H1 (cell line): Measurements from ENCODE around the gene SHISAL1. TPM values are rescaled to one million over a fixed set of nuclear protein-coding genes. Genes with fewer than 3 reads are reported as not detected.

Source experiments
- CTCF ChIA-PET: fragments of 300-600 bp; sonication (Branson Sonifier 250); formaldehyde crosslinking; loops from one replicate; lab custom pipeline; 2021; ENCODE audit not compliant: partially characterized antibody; lab: Charles Lee
- POLR2A ChIA-PET: fragments of 300-600 bp; sonication (Branson Sonifier 250); formaldehyde crosslinking; loops from one replicate; lab custom pipeline; 2021; ENCODE audit warnings: inconsistent platforms; ENCODE audit not compliant: partially characterized antibody; lab: Charles Lee
- DNase-seq, 2 experiments: peaks; one replicate each; pipeline versions ENCODE4 v3.0.0 to v3.0.0-alpha.2; 2010 to 2022; ENCODE audit warnings: low spot score in 2 of 2, low read depth in 1 of 2, mixed read lengths in 1 of 2
- FAIRE-seq: peaks from 2 replicates; lab custom pipeline; 2011; peaks lifted over from hg19 to GRCh38; lab: Jason Lieb, UNC
- H2AFZ ChIP-seq: 2 replicates; pipeline ENCODE4 v1.8.1; 2012; ENCODE audit warnings: low read length, inconsistent platforms
- H2AK5ac ChIP-seq: 2 replicates; pipeline ENCODE4 v1.6.1; 2013; ENCODE audit warnings: low read depth, low read length
- H2BK120ac ChIP-seq: replicated peaks from 2 replicates; pipeline ENCODE3; 2013; ENCODE audit warnings: low read depth, low read length, inconsistent platforms
- H2BK12ac ChIP-seq: 2 replicates; pipeline ENCODE4 v1.6.1; 2013; ENCODE audit warnings: low read depth, low read length
- H2BK15ac ChIP-seq: 2 replicates; pipeline ENCODE4 v1.6.1; 2013; ENCODE audit warnings: low read length
- H2BK20ac ChIP-seq: 2 replicates; pipeline ENCODE4 v1.6.1; 2013; ENCODE audit warnings: low read length
- H2BK5ac ChIP-seq: 2 replicates; pipeline ENCODE4 v1.6.1; 2013; ENCODE audit warnings: low read depth, low read length
- H3K14ac ChIP-seq: 2 replicates; pipeline ENCODE4 v1.6.1; 2013; ENCODE audit warnings: inconsistent platforms; ENCODE audit not compliant: insufficient read length
- H3K18ac ChIP-seq: 2 replicates; pipeline ENCODE4 v1.6.1; 2013; ENCODE audit warnings: low read length; ENCODE audit errors: extremely low read depth
- H3K23ac ChIP-seq: 2 replicates; pipeline ENCODE4 v1.6.1; 2013; ENCODE audit warnings: inconsistent platforms; ENCODE audit not compliant: insufficient read length
- H3K23me2 ChIP-seq: 2 replicates; pipeline ENCODE4 v1.6.1; 2013; ENCODE audit warnings: low read depth, low read length
- H3K27ac ChIP-seq: 2 replicates; pipeline ENCODE4 v1.6.1; 2011; ENCODE audit warnings: low read depth, low read length, inconsistent platforms
- H3K27me3 ChIP-seq, 4 experiments: replicated peaks in 1 of 4; 1 replicate in 1 of 4; 2 replicates in 3 of 4; pipeline versions ENCODE4 v1.6.1 to v1.8.1; 2011 to 2013; ENCODE audit warnings: low read length in 3 of 4, mild to moderate bottlenecking in 3 of 4, inconsistent platforms in 2 of 4, mixed read lengths in 2 of 4, moderate library complexity in 1 of 4; ENCODE audit not compliant: control insufficient read depth in 3 of 4, insufficient read depth in 3 of 4; ENCODE audit errors: extremely low read depth in 1 of 4
- H3K36me3 ChIP-seq, 4 experiments: 2 replicates each; pipeline versions ENCODE4 v1.6.1 to v1.8.1; 2011 to 2013; ENCODE audit warnings: mild to moderate bottlenecking in 4 of 4, low read length in 3 of 4, moderate library complexity in 2 of 4, control low read depth in 1 of 4, inconsistent platforms in 1 of 4; ENCODE audit not compliant: insufficient read depth in 4 of 4, control insufficient read depth in 2 of 4
- H3K4ac ChIP-seq: replicated peaks from 2 replicates; pipeline ENCODE3; 2013; ENCODE audit warnings: low read length, low read depth, mixed read lengths, inconsistent platforms; ENCODE audit not compliant: insufficient read length
- H3K4me1 ChIP-seq, 4 experiments: replicated peaks in 1 of 4; 1 replicate in 1 of 4; 2 replicates in 3 of 4; pipeline versions ENCODE4 v1.6.1 to v1.8.1; 2011 to 2013; ENCODE audit warnings: low read length in 3 of 4, inconsistent platforms in 2 of 4, mixed read lengths in 1 of 4; ENCODE audit not compliant: insufficient read depth in 4 of 4, control insufficient read depth in 3 of 4
- H3K4me2 ChIP-seq, 2 experiments: 2 replicates each; pipeline versions ENCODE4 v1.6.1 to v1.8.1; 2011 to 2013; ENCODE audit warnings: low read depth in 2 of 2, low read length in 2 of 2, control low read depth in 1 of 2, inconsistent platforms in 1 of 2, mild to moderate bottlenecking in 1 of 2; ENCODE audit not compliant: insufficient read depth in 1 of 2
- H3K4me3 ChIP-seq, 4 experiments: fragments of 200-600, 300-600 bp in 1 of 4; sonication (generic), shearing (Covaris generic), sonication (Bioruptor Twin) in 1 of 4; 2 replicates each; pipeline versions ENCODE4 v1.5.1 to v1.8.1; 2011 to 2016; ENCODE audit warnings: low read length in 4 of 4, low read depth in 3 of 4, control low read depth in 2 of 4, inconsistent platforms in 2 of 4, mild to moderate bottlenecking in 2 of 4, mixed read lengths in 1 of 4, moderate library complexity in 1 of 4; ENCODE audit not compliant: insufficient read depth in 2 of 4; ENCODE audit errors: extremely low read depth in 1 of 4
- H3K56ac ChIP-seq: replicated peaks from 2 replicates; pipeline ENCODE3; 2013; ENCODE audit warnings: low read depth, mild to moderate bottlenecking, mixed read lengths, low read length, inconsistent platforms; ENCODE audit not compliant: insufficient read length
- H3K79me1 ChIP-seq: 2 replicates; pipeline ENCODE4 v1.6.1; 2013; ENCODE audit warnings: low read depth, low read length, control low read depth
- H3K79me2 ChIP-seq, 2 experiments: 2 replicates each; pipeline versions ENCODE4 v1.6.1 to v1.8.1; 2012 to 2013; ENCODE audit warnings: low read length in 2 of 2, mild to moderate bottlenecking in 2 of 2, inconsistent platforms in 1 of 2; ENCODE audit not compliant: insufficient read depth in 2 of 2, control insufficient read depth in 1 of 2
- H3K9ac ChIP-seq, 4 experiments: replicated peaks in 1 of 4; 1 replicate in 1 of 4; 2 replicates in 3 of 4; pipeline versions ENCODE4 v1.6.1 to v1.8.1; 2011 to 2013; ENCODE audit warnings: low read depth in 3 of 4, low read length in 3 of 4, control low read depth in 2 of 4, mild to moderate bottlenecking in 2 of 4, moderate library complexity in 2 of 4, inconsistent platforms in 1 of 4; ENCODE audit errors: extremely low read depth in 1 of 4
- H3K9me3 ChIP-seq, 2 experiments: 2 replicates each; pipeline versions ENCODE4 v1.6.1 to v1.8.1; 2012 to 2013; ENCODE audit warnings: mild to moderate bottlenecking in 2 of 2, moderate library complexity in 2 of 2, control low read depth in 1 of 2, inconsistent platforms in 1 of 2, low read depth in 1 of 2, low read length in 1 of 2, mixed read lengths in 1 of 2; ENCODE audit not compliant: insufficient read depth in 2 of 2
- H4K20me1 ChIP-seq, 2 experiments: replicated peaks in 1 of 2; 2 replicates each; pipeline versions ENCODE3 to v1.8.1; 2011 to 2013; ENCODE audit warnings: inconsistent platforms in 2 of 2, low read length in 2 of 2, mild to moderate bottlenecking in 1 of 2; ENCODE audit not compliant: insufficient read depth in 2 of 2, control insufficient read depth in 1 of 2
- H4K5ac ChIP-seq: 2 replicates; pipeline ENCODE4 v1.6.1; 2013; ENCODE audit warnings: low read length, low read depth, mixed read lengths, inconsistent platforms; ENCODE audit not compliant: insufficient read length
- H4K8ac ChIP-seq: 2 replicates; pipeline ENCODE4 v1.8.0; 2013; ENCODE audit warnings: mild to moderate bottlenecking, moderate library complexity, low read length, inconsistent platforms; ENCODE audit not compliant: insufficient read depth; ENCODE audit errors: extremely low read depth
- H4K91ac ChIP-seq: replicated peaks from 2 replicates; pipeline ENCODE3; 2013; ENCODE audit warnings: low read length, mixed read lengths, inconsistent platforms; ENCODE audit not compliant: insufficient read length
- BCL11A ChIP-seq, 2 experiments: IDR thresholded peaks; one replicate each; pipeline ENCODE4 v1.6.1; 2011; ENCODE audit warnings: low read depth in 2 of 2, low read length in 2 of 2, mild to moderate bottlenecking in 2 of 2
- CBX5 ChIP-seq: fragments of 300-800, 300-1000 bp; sonication (generic); IDR thresholded peaks from 2 replicates; pipeline ENCODE4 v1.7.1; 2016; ENCODE audit warnings: antibody characterized with exemption, low read length, low read depth
- E2F6 ChIP-seq: IDR thresholded peaks from 2 replicates; pipeline ENCODE4 v1.6.1; 2012; ENCODE audit warnings: inconsistent platforms
- GTF2F1 ChIP-seq: IDR thresholded peaks from 2 replicates; pipeline ENCODE4 v1.6.1; 2012; ENCODE audit warnings: low read depth, low read length, improper control_type of control experiment, borderline replicate concordance
- HDAC2 ChIP-seq, 2 experiments: fragments of 300-600 bp in 1 of 2; sonication (generic) in 1 of 2; IDR thresholded peaks; 2 replicates each; pipeline ENCODE4 v1.6.1; 2011 to 2012; ENCODE audit warnings: low read depth in 2 of 2, low read length in 2 of 2, mild to moderate bottlenecking in 2 of 2, moderate library complexity in 2 of 2, borderline replicate concordance in 1 of 2, inconsistent platforms in 1 of 2
- KDM4A ChIP-seq: IDR thresholded peaks from one replicate; pipeline ENCODE4 v1.7.1; 2012; ENCODE audit warnings: low read depth, mild to moderate bottlenecking, moderate library complexity, low read length, inconsistent platforms; ENCODE audit not compliant: severe bottlenecking
- NANOG ChIP-seq: IDR thresholded peaks from 2 replicates; pipeline ENCODE4 v1.6.1; 2011; ENCODE audit warnings: low read length, low read depth, mild to moderate bottlenecking, inconsistent platforms; ENCODE audit not compliant: insufficient read depth, poor library complexity, severe bottlenecking
- RBBP5 ChIP-seq: IDR thresholded peaks from 2 replicates; pipeline ENCODE4 v1.7.1; 2012; ENCODE audit warnings: low read depth, mild to moderate bottlenecking, inconsistent platforms, low read length, moderate library complexity, borderline replicate concordance
- RNF2 ChIP-seq: fragments of 200-900, 300-1000 bp; sonication (generic); IDR thresholded peaks from 2 replicates; pipeline ENCODE4 v1.7.1; 2016; ENCODE audit warnings: borderline replicate concordance, low read depth, mild to moderate bottlenecking, antibody characterized with exemption, low read length; ENCODE audit not compliant: poor library complexity, severe bottlenecking; ENCODE audit errors: missing control alignments
- RXRA ChIP-seq: IDR thresholded peaks from 2 replicates; pipeline ENCODE4 v1.6.1; 2011; ENCODE audit warnings: low read depth, mild to moderate bottlenecking, low read length, moderate library complexity; ENCODE audit not compliant: insufficient read depth
- SIRT6 ChIP-seq: IDR thresholded peaks from one replicate; pipeline ENCODE4 v1.7.1; 2012; ENCODE audit warnings: low read length, inconsistent platforms
- SIX5 ChIP-seq: IDR thresholded peaks from 2 replicates; pipeline ENCODE4 v1.6.1; 2011; ENCODE audit warnings: mild to moderate bottlenecking, low read depth, low read length
- SP1 ChIP-seq: IDR thresholded peaks from 2 replicates; pipeline ENCODE4 v1.6.1; 2011; ENCODE audit warnings: low read depth, low read length
- WGBS, 2 experiments: shearing (Covaris generic) in 1 of 2; methylation state at CpG; one replicate each; pipeline versions ENCODE4 v1.1.6 to v1.1.7; 2013 to 2015; ENCODE audit warnings: low lambda C conversion rate in 2 of 2, mixed read lengths in 2 of 2, inconsistent platforms in 1 of 2, low coverage in 1 of 2, missing lambda C conversion rate in 1 of 2; ENCODE audit not compliant: insufficient replicate concordance in 2 of 2, insufficient coverage in 1 of 2, insufficient read length in 1 of 2; ENCODE audit errors: extremely low coverage in 1 of 2, missing lambda C conversion rate in 1 of 2; 5-methylcytosine and 5-hydroxymethylcytosine counted together
- polyA plus RNA-seq, 7 experiments: library from polyadenylated mRNA; depleted of rRNA in 3 of 7; stranded (reverse) in 5 of 7; unstranded in 2 of 7; fragments of >200 nt in 5 of 7; fragments of 200-250 nt in 2 of 7; gene quantifications; 1 replicate in 5 of 7; 2 replicates in 1 of 7; 4 replicates in 1 of 7; pipeline versions ENCODE4 v1.2.1 to v1.2.3, GENCODE V29; 2011 to 2013; ENCODE audit warnings: missing spikeins in 2 of 7, mixed read lengths in 2 of 7
- total RNA-seq: library from RNA; stranded (reverse); fragmentation: NEBNext Ultra II Directional; extraction: Animal tissue kit (Norgen Biotek cat#: 25700); gene quantifications from 2 replicates; pipeline ENCODE4 v1.2.1, GENCODE V29; 2021

SHISAL1 gene
- total and polyA plus RNA-seq, 2 of the 8 experiments (the other 6 are each of a cell fraction or from before 2014, with no cell fraction given) = 3.7 to 5.8 TPM

GRCh38 chr22:44360306-44360667, 47.5 kb upstream of the SHISAL1 start:
- CTCF ChIA-PET = interaction anchor here (0.8 to 2.1 kb wide), 14 partner anchors 9 to 365 kb away, joined by 3 to 16 read pairs (median 4); no protein-coding TSS in a partner anchor
- Histone ChIP-seq H2BK120ac (no peak overlapping the region), H3K79me1 (no peaks in the 10 kb centered on the region), H2BK15ac (no peak overlapping the region), H2BK20ac (no peak overlapping the region), H3K56ac (no peak overlapping the region), H4K5ac (no peak overlapping the region), H4K91ac (no peak overlapping the region), H2AFZ (no peak overlapping the region), H2BK12ac (no peak overlapping the region), H3K18ac (no peak overlapping the region; the same call in 1 of the 2 replicates), H3K36me3 (no peaks in the 10 kb centered on the region), H3K9ac (no peak overlapping the region), H3K4me2 (no peak overlapping the region), H3K14ac (no peak overlapping the region), H3K23me2 (no peaks in the 10 kb centered on the region), H3K27ac (no peak overlapping the region), H3K9me3 (no peaks in the 10 kb centered on the region), H3K23ac (no peak overlapping the region), H3K79me2 (no peaks in the 10 kb centered on the region), H2AK5ac (0 out of 2 replicates have a peak overlapping the region, but pooled peaks have one; percentile 13), H3K4ac (peak overlapping the region; percentile 59), H2BK5ac (no peak overlapping the region), H3K27me3 (no peaks in the 10 kb centered on the region), H3K4me3 (no peak overlapping the region), H4K20me1 (no peaks in the 10 kb centered on the region), H4K8ac (peak overlapping the region; percentile 71; the same call in 1 of the 2 replicates), H3K4me1 (peaks cover 0 to 2% (median 0%) of the 10 kb centered on the region in 4 experiments; a peak in 2 of 7 replicates)
- no peak for DNase-seq
- WGBS, 2 experiments = 80% methylated on average over 7 of the region's 12 CpGs; no CpG with 5 or more reads in 1 of the 2 experiments
- FAIRE-seq = no peak
- POLR2A ChIA-PET = no interaction called here
- no peak for TF ChIP-seq KDM4A
- no peak for TF ChIP-seq CBX5
- TF ChIP-seq SIX5 = no peak
- no peak for TF ChIP-seq SIRT6
- no peak for TF ChIP-seq E2F6
- no peak for TF ChIP-seq HDAC2 (IDR thresholded peaks at IDR 0.05; ENCODE audit: borderline replicate concordance in 1 of 2, low read depth in 2 of 2, low read length in 2 of 2)
- TF ChIP-seq RBBP5 = no peak
- TF ChIP-seq NANOG = no peak
- no peak for TF ChIP-seq RNF2
- TF ChIP-seq BCL11A (IDR thresholded peaks at IDR 0.05; ENCODE audit: low read depth in 2 of 2, low read length in 2 of 2) = no peak
- TF ChIP-seq GTF2F1 = no peak
- no peak for TF ChIP-seq RXRA
- TF ChIP-seq SP1 = no peak
